Astrocyte of the cerebellum (primary cell): ENCODE measurements around the gene TMEM266.

Experiments used
- DNase-seq: peaks from one replicate; pipeline ENCODE4 v3.0.0-alpha.2; 2011; ENCODE audit warnings: low read depth
- H3K4me3 ChIP-seq: 2 replicates; pipeline ENCODE4 v1.5.1; 2011; ENCODE audit warnings: mild to moderate bottlenecking, low read depth, low read length, moderate library complexity
- in situ Hi-C: cut with HindIII; loops from 2 replicates; pipeline ENCODE4 v1.10.0; 2017; ENCODE audit warnings: low sequenced_read_pairs
- TF ChIP-seq, protein P1 (sequence below): IDR thresholded peaks from 2 replicates; pipeline ENCODE4 v1.5.1; 2012; ENCODE audit warnings: low read length, low read depth, moderate library complexity, mild to moderate bottlenecking; ENCODE audit errors: missing control alignments

Gene TMEM266

DNA sequence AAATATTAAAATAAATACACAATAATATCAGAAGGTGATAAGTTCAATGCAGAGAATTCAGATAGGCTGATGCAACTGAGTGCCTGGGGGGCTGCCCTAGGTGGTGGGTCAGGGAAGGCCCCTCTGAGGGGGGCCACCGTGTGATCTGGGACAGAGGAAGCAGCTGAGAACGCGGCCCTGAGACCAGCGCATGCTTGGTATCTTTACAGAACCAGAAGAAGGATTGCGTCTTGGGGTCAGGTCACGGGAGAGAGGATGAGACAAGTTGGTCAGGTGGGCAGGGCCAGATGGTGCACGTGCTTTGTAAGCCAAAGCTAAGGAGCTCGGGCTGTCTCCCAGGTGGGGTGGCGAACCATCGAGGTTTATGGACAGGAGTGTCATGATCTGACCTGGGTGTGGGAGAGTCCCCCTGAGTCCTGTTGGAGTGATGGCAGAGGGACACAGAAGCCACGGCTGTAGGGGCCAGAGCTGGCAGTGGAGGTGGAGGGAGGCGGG is 130.3 kb downstream of the TMEM266 start:
- TF ChIP-seq, protein P1, sequence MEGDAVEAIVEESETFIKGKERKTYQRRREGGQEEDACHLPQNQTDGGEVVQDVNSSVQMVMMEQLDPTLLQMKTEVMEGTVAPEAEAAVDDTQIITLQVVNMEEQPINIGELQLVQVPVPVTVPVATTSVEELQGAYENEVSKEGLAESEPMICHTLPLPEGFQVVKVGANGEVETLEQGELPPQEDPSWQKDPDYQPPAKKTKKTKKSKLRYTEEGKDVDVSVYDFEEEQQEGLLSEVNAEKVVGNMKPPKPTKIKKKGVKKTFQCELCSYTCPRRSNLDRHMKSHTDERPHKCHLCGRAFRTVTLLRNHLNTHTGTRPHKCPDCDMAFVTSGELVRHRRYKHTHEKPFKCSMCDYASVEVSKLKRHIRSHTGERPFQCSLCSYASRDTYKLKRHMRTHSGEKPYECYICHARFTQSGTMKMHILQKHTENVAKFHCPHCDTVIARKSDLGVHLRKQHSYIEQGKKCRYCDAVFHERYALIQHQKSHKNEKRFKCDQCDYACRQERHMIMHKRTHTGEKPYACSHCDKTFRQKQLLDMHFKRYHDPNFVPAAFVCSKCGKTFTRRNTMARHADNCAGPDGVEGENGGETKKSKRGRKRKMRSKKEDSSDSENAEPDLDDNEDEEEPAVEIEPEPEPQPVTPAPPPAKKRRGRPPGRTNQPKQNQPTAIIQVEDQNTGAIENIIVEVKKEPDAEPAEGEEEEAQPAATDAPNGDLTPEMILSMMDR: no peak
- DNase-seq: no peak
- H3K4me3 ChIP-seq: no peak overlapping the region
- in situ Hi-C loops: no loop called here

DNA sequence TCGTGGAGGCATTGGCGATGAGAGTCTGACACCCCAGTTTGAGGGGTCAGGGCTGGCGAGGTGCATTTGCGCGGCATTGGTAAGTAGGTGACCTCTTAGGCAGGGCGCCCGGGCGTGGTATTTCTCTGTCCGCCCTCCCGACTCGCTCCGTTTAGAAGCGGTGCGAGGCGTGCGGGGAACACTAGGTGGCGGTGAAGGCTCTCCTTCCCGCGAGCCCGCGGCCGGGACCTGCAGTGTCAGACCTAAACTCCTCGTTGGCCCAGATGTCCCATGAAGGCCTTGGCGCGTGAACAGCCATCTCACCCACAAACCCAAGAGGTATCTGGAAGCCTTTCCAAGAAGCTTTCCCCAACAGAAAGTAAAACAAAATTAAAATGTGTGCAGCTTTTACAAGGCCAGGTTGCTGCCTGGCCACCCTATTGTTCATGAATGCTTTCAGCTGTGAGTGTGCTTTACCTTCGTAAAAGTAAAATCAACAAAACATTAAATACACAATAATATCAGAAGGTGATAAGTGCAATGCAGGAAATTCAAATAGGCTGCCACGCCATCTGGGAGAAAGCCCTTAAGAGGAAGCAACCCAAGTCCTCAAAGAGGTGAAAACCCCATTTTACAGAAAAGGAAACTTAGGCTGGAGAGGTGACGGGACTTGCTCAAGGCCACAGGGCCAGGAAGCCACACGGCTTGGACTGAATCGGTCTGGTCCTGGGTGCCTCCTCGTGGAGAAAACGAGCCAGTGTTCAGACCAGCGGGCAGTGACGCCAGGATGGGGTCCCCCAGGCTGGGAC is 131.2 kb downstream of the TMEM266 start:
- TF ChIP-seq, protein P1: peak; percentile 94
- H3K4me3 ChIP-seq: no peak overlapping the region
- DNase-seq: peak; percentile 71
- in situ Hi-C loops: no loop called here

DNA sequence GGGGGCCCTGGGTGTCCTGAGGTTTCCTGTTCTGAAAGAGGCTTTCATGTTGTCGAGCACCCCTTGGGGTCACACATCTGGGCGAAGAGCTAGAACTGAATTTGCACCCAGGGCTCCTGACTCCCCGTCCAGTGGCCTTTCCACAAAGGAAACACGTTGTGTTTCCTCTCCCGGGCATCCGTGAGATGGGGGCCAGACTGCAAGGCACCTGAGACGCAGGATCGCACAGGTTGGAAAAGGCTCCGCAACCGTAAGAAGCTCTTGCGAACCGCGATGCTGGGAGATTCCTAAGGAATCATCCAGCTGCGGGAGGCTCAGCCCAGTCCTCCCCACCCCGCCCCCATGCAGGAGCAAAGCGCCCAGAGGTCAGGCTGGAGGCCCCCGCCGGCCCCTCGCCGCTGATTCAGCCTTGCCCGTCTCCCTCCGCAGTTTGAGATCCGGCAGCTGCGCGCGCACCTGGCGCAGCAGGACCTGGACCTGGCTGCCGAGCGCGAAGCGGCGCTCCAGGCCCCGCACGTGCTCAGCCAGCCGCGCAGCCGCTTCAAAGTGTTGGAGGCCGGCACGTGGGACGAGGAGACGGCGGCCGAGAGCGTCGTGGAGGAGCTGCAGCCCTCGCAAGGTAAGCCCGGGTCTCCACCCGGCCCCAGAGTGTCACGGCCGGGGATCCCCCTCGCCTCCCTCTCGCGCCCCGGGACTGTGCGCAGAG is 131.9 kb downstream of the TMEM266 start:
- no peak for DNase-seq
- no peak overlapping the region for H3K4me3 ChIP-seq
- in situ Hi-C loops: no loop called here
- TF ChIP-seq, protein P1: no peak

DNA sequence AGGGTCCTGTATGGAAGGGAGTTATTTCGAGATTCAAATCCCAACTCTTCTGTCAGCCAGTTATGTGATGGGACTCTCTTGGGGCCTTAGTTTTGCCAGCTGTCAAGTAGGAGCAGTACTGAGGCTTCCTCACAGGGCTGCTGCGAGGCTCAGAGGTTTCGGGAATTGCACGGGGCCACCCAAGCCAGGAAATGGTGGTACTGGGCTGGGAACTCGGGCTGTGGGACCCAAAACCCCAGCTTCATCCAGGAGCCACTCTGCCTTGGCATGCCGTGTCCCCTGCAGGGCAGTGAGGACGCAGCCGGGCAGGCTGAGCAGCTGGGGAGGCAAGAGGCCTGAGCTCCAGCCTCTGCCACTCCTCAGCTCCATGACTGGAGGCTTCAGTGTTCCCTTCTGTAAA is 132.9 kb downstream of the TMEM266 start:
- no peak overlapping the region for H3K4me3 ChIP-seq
- TF ChIP-seq, protein P1: no peak
- in situ Hi-C loops: no loop called here
- DNase-seq: no peak

DNA sequence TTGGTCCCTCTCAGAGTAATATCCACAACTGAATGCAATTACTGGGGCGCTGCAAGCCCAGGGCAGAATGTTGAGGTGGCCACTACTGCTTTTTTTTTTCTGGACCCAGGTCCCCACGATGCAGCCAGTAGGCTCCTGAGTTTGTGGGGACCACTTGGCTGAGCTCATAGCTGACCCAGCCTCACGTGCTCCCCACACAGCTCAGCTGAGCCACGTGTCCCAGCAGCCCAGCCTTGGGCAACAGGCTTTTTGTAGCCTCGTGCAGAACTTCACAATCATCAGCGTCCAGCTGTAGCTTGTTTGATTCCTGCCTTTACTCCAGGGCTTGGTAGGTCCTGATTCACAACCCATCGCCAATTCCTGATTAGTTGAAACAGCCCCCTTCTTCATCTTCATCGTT is 134.1 kb downstream of the TMEM266 start:
- DNase-seq: no peak
- in situ Hi-C loops: no loop called here
- H3K4me3 ChIP-seq: no peak overlapping the region
- TF ChIP-seq, protein P1: no peak

DNA sequence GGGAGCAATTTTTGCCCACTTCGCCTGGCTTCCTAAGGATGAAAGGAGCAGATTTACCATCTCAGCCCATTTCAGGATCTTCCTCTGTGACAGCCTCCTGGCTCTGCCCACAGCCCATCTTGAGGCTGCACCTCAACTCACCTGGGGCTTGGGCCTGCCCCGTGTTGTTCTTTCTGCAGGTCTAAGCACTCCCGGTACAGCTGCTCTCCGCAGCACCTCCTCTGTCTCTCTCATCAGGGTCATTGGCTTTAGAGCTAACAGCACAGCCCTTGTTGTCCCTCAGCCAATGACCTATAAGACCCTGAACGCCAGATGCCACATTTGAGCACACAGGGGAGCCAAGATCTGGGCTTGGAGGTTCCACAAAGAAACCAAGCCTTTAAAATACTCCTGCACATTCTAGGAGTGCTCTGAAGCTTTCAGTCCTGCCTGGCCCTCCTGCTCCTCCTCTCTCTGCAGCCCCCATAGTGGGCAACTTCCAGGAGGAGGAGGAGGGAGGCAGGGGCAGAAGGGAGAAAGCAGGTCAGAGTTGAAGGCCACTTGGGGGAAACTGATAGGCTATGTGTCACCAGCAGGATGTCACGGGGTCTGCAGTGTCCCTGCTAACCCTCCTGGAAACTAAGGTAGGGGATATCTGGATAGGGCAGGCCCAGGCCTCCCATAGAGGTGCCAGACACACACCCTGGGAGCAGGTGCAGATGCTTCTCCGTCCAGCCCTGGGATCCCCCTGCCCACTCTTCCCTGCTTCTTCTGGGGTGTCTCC is 135.9 kb downstream of the TMEM266 start:
- in situ Hi-C loops: no loop called here
- TF ChIP-seq, protein P1: no peak
- H3K4me3 ChIP-seq: no peak overlapping the region
- DNase-seq: no peak
